Measurements from ENCODE around the gene SNAPC3. TPM values are rescaled to one million over a fixed set of nuclear protein-coding genes. Genes with fewer than 3 reads are reported as not detected.

SNAPC3 gene
- total and polyA plus RNA-seq, 7 donors, result 12.1 to 29.2 (median 20.4) TPM

DNA sequence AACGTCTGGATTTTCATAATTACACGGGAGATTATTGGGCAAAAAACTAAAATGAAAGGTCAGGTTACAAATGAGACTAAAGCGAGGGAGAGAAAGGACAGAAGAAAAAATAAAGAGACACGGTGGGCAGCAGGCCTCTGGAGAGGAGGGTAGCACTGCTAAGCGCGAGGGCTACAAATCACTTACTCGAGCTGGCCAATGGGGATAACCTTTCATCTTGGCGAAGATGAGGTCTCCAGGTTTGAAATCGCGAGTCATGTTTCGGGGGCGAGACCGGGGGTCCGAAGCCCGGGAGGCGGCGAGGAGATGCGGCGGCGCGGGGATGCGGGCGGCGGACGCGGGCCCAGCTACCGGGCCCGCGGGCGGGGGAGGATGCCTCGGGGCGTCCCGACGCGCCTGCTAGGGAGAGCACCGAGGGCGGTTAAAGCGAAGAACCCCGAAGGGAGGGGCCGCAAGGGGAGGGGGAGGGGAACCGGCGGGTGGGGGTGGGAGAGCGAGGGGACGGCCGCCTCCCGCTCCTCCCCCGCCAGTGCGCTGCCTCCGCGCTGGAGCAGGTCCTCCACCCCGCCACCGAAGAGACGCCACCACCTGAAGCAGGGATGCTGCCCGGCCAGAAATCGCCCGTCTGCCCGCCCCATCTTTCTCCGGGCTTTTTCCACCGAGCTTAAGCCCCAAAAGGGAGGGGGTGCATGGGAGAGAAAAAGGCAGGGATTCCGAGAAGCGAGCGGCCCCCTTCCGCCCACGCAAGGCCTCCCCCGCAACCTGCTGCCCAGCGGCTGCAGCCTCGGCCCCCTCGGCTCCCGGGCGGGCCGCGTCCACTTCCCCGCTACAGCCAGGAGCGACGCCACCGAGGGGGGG lies 87.5 kb downstream of the SNAPC3 start:
- WGBS, 3 donors, result 2 to 4% (median 2%) methylated on average over 47 to 76 of the region's 76 CpGs

DNA sequence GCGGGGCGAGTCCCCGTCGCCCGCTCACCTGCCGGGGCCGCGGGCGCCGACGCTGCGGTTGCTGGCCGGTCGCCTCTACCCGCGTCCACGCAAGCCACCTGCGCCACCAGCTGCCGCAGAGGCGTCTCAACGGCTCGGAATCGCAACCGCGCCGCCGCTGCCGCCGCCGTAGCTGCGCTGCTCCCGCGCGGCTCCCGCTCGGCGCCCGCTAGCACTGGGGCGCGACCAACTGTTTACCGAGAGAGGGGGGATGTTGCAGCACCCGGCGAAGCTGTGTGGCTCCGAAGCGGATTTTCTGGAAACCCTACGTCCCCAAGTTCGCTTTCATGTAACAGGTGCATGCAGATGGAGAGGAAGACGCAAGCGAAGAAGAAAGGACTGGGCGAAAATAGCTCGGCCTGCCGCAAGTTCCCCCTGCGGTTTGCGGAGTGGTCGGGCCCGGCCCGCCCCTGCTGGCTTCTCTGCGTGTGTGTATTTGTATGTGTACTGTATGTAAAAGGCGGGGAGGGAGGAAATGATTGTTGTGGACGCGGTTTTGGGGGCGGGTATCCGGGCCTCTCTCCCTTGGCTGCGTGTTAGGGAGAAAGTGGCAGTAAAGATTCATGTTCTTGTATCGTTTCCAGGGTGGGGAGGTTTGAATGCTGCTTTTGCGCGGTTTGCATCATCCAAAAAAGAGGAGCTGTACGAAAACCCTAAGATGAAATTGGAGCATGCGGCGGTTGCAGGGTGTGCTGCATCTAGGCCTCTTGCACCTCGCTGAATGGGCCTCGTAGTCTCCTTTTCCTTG lies 88.3 kb downstream of the SNAPC3 start, which contains the start of gene PSIP1:
Gene PSIP1, minus strand, starts transcription at position 182 of the 787 bp plus-strand sequence. CDS start 782 bp downstream, outside the sequence.
- WGBS, 3 donors, result 0% methylated on average over 60 to 72 of the region's 72 CpGs
- intact Hi-C loops (cut with DNase I), result loop anchor here in 1 of 2 donors (2.0 to 10.0 kb wide), 3 partner anchors 42 to 206 kb away; partner anchors contain the start of genes CCDC171, SNAPC3 and TTC39B

More for the DNA sequence above, 87.5 kb downstream of the SNAPC3 start:
- H3K4me3 ChIP-seq, result peak overlapping the region; percentile 98
- H3K4me1 ChIP-seq, result peaks cover 9% of the 10 kb centered on the region
- peak overlapping the region; percentile 93 for H3K27ac ChIP-seq
- intact Hi-C loops (cut with DNase I), result loop anchor here in 1 of 2 donors (2.0 to 10.0 kb wide), 4 partner anchors 43 to 205 kb away; partner anchors contain the start of genes CCDC171, SNAPC3 and TTC39B
- DNase-seq (peak; percentile 32 to 64), ATAC-seq (peak; percentile 30 to 83 (median 46))
- H3K36me3 ChIP-seq (ENCODE audit: insufficient read depth in 1 of 2, low read depth in 1 of 2), result peaks cover 5 to 30% of the 10 kb centered on the region in 2 donors
- no peaks in the 10 kb centered on the region for H3K27me3 ChIP-seq (ENCODE audit: insufficient read depth in 3 of 3, low read length in 2 of 3)
- H3K9me3 ChIP-seq, result no peaks in the 10 kb centered on the region
- TF ChIP-seq, protein P1, sequence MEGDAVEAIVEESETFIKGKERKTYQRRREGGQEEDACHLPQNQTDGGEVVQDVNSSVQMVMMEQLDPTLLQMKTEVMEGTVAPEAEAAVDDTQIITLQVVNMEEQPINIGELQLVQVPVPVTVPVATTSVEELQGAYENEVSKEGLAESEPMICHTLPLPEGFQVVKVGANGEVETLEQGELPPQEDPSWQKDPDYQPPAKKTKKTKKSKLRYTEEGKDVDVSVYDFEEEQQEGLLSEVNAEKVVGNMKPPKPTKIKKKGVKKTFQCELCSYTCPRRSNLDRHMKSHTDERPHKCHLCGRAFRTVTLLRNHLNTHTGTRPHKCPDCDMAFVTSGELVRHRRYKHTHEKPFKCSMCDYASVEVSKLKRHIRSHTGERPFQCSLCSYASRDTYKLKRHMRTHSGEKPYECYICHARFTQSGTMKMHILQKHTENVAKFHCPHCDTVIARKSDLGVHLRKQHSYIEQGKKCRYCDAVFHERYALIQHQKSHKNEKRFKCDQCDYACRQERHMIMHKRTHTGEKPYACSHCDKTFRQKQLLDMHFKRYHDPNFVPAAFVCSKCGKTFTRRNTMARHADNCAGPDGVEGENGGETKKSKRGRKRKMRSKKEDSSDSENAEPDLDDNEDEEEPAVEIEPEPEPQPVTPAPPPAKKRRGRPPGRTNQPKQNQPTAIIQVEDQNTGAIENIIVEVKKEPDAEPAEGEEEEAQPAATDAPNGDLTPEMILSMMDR (IDR thresholded peaks at IDR 0.05), result no peak

More for the DNA sequence above, 88.3 kb downstream of the SNAPC3 start, which contains the start of gene PSIP1:
- TF ChIP-seq, protein P1 (IDR thresholded peaks at IDR 0.05), result no peak
- no peaks in the 10 kb centered on the region for H3K9me3 ChIP-seq
- no peaks in the 10 kb centered on the region for H3K27me3 ChIP-seq (ENCODE audit: insufficient read depth in 3 of 3, low read length in 2 of 3)
- H3K4me1 ChIP-seq, result peaks cover 9% of the 10 kb centered on the region
- ATAC-seq, result peak; percentile 89 to 95 (median 94)
- peak; percentile 80 to 88 for DNase-seq
- H3K36me3 ChIP-seq (ENCODE audit: insufficient read depth in 1 of 2, low read depth in 1 of 2), result peaks cover 5 to 21% of the 10 kb centered on the region in 2 donors
- peak within 1 kb of the TSS; percentile 93 for H3K27ac ChIP-seq
- H3K4me3 ChIP-seq, result peak within 1 kb of the TSS; percentile 98

Other genes starting within 250 kb of the SNAPC3 start
- 10 to 100 TPM in 1 of 4 donors, 1 to 10 TPM in 3; 1.8 to 13.1 (median 3.1) TPM for gene TTC39B, start 115.7 kb upstream of the SNAPC3 start, total RNA-seq
- under 1 TPM; 0.18 to 0.94 (median 0.70) TPM for gene TTC39B, start 115.7 kb upstream of the SNAPC3 start, polyA plus RNA-seq
- 10 to 100 TPM; 13.0 to 19.2 (median 18.2) TPM for gene PSIP1, start 88.1 kb downstream of the SNAPC3 start, total RNA-seq
- gene PSIP1, start 88.1 kb downstream of the SNAPC3 start, polyA plus RNA-seq, result 10 to 100 TPM in 2 of 3 donors, 1 to 10 TPM in 1; 5.3 to 12.1 (median 12.1) TPM
- 1 to 10 TPM in 1 of 4 donors, under 1 TPM in 3; 0.44 to 1.6 (median 0.74) TPM for gene CCDC171, start 130.2 kb downstream of the SNAPC3 start, total RNA-seq
- gene CCDC171, start 130.2 kb downstream of the SNAPC3 start, polyA plus RNA-seq, result under 1 TPM; 0.20 to 0.35 (median 0.23) TPM

All from psoas muscle (tissue), 8 donors.